ENCODE measurements around the gene DCAF11. TPM values are rescaled to one million over a fixed set of nuclear protein-coding genes. Genes with fewer than 3 reads are reported as not detected.
A peak's percentile ranks its signal among the peaks of the same experiment; 100 is the strongest.

The DCAF11 gene
- total RNA-seq, 1 donor from 2014 or later, result 30.7 TPM

GRCh38 chr14:24143511-24143910 lies 28.9 kb downstream of the DCAF11 start:
- TF ChIP-seq CTCF (IDR thresholded peaks at IDR 0.05), result no peak
- H3K9me3 Mint-ChIP-seq (ENCODE audit: low read depth), result no peaks in the 10 kb centered on the region
- DNase-seq (ENCODE audit: low spot score), result no peak
- no peaks in the 10 kb centered on the region for H3K27me3 Mint-ChIP-seq (ENCODE audit: low read depth)
- peaks cover 7% of the 10 kb centered on the region for H3K36me3 Mint-ChIP-seq (ENCODE audit: low read depth)
- H3K27ac Mint-ChIP-seq (ENCODE audit: unreplicated experiment), result peak overlapping the region; percentile 32
- no peak overlapping the region for H3K4me3 Mint-ChIP-seq (ENCODE audit: unreplicated experiment)
- peaks cover 51% of the 10 kb centered on the region for H3K4me1 Mint-ChIP-seq (ENCODE audit: low read depth)

GRCh38 chr14:24144451-24144850 lies 29.9 kb downstream of the DCAF11 start:
- DNase-seq (ENCODE audit: low spot score), result no peak
- peak overlapping the region; percentile 16 for H3K4me3 Mint-ChIP-seq (ENCODE audit: unreplicated experiment)
- H3K4me1 Mint-ChIP-seq (ENCODE audit: low read depth), result peaks cover 50% of the 10 kb centered on the region
- H3K27me3 Mint-ChIP-seq (ENCODE audit: low read depth), result no peaks in the 10 kb centered on the region
- no peak overlapping the region for H3K27ac Mint-ChIP-seq (ENCODE audit: unreplicated experiment)
- H3K36me3 Mint-ChIP-seq (ENCODE audit: low read depth), result peaks cover 3% of the 10 kb centered on the region
- no peaks in the 10 kb centered on the region for H3K9me3 Mint-ChIP-seq (ENCODE audit: low read depth)
- no peak for TF ChIP-seq CTCF (IDR thresholded peaks at IDR 0.05)

DNA sequence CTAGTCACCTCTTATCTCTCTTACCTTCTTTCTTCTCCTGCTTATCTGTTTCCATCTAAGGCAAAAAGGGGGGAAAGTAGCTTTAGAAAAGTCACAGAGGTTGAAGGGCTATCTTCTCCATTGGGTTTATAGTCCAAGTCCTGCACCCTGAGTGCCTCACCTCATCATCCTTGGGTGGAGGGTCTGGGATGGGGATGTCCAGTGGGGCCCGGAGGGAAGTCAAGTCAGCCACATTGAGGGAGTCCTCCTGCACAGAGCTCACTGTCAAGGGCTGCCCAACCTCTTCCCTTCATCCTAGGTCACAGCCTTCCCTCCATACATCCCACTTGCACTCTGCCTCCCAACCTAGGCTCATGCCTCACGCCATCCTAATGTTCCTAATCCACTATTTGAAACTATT lies 30.6 kb downstream of the DCAF11 start:
- H3K4me3 Mint-ChIP-seq (ENCODE audit: unreplicated experiment), result no peak overlapping the region
- H3K4me1 Mint-ChIP-seq (ENCODE audit: low read depth), result peaks cover 46% of the 10 kb centered on the region
- peaks cover 5% of the 10 kb centered on the region for H3K36me3 Mint-ChIP-seq (ENCODE audit: low read depth)
- no peaks in the 10 kb centered on the region for H3K9me3 Mint-ChIP-seq (ENCODE audit: low read depth)
- peak; percentile 52 for DNase-seq (ENCODE audit: low spot score)
- H3K27ac Mint-ChIP-seq (ENCODE audit: unreplicated experiment), result no peak overlapping the region
- no peaks in the 10 kb centered on the region for H3K27me3 Mint-ChIP-seq (ENCODE audit: low read depth)
- no peak for TF ChIP-seq CTCF (IDR thresholded peaks at IDR 0.05)

GRCh38 chr14:24145690-24146452 lies 31.3 kb downstream of the DCAF11 start:
- no peak for DNase-seq (ENCODE audit: low spot score)
- Mint-ChIP-seq H3K27ac (ENCODE audit: unreplicated experiment) (peak overlapping the region; percentile 97), H3K9me3 (ENCODE audit: low read depth) (no peaks in the 10 kb centered on the region), H3K4me3 (ENCODE audit: unreplicated experiment) (peak overlapping the region; percentile 98), H3K4me1 (ENCODE audit: low read depth) (peaks cover 40% of the 10 kb centered on the region), H3K27me3 (ENCODE audit: low read depth) (no peaks in the 10 kb centered on the region), H3K36me3 (ENCODE audit: low read depth) (peaks cover 7% of the 10 kb centered on the region)
- no peak for TF ChIP-seq CTCF (IDR thresholded peaks at IDR 0.05)

DNA sequence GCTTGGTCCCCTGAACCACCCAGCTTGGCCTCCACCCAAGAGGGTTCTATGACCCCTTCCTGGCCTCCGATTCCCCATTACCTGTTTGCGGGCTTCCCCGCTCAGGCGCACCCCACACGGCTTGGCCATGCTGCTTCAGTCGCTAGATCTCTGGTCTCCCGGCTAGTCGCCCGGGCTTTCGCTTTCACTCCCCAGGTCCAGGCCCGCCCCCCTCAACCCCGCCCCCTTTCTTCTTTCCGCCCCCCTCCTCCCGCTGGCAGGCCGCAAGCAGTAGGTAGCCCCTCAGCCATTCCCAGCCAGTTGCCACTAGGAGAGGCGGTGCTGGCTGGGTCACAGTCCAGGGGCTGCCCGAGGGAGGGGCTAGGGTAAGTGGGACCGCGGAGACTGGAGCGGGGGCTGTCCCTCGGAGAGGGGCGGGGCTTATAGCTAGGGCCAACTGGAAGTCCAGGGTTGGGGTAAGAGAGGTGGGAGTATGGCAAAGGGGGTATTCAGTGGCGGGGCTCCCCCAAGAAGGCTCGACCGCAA lies 31.9 kb downstream of the DCAF11 start, which contains the start of gene PSME2:
PSME2 (minus strand) TSS at position 158 of the 525 bp plus-strand sequence; CDS start at position 129, 29 bp downstream.
- no peaks in the 10 kb centered on the region for H3K27me3 Mint-ChIP-seq (ENCODE audit: low read depth)
- peak; percentile 12 for TF ChIP-seq CTCF (IDR thresholded peaks at IDR 0.05)
- peak within 1 kb of the TSS; percentile 98 for H3K4me3 Mint-ChIP-seq (ENCODE audit: unreplicated experiment)
- H3K9me3 Mint-ChIP-seq (ENCODE audit: low read depth), result no peaks in the 10 kb centered on the region
- peak; percentile 98 for DNase-seq (ENCODE audit: low spot score)
- peak within 1 kb of the TSS; percentile 97 for H3K27ac Mint-ChIP-seq (ENCODE audit: unreplicated experiment)
- peaks cover 38% of the 10 kb centered on the region for H3K4me1 Mint-ChIP-seq (ENCODE audit: low read depth)
- peaks cover 10% of the 10 kb centered on the region for H3K36me3 Mint-ChIP-seq (ENCODE audit: low read depth)

Measured in chondrocyte (in vitro differentiated cells).